Transverse colon (tissue), 4 donors: Measurements from ENCODE around the gene RAB3IL1.

Experiments
- CTCF ChIP-seq, 5 experiments: fragments of 200-600 bp in 3 of 5; fragments of 450-650 bp in 2 of 5; sonication (generic) in 3 of 5; IDR thresholded peaks; 1 replicate in 2 of 5; 2 replicates in 3 of 5; pipeline ENCODE4 v1.5.1; 2016 to 2017; ENCODE audit warnings: antibody characterized with exemption in 5 of 5, inconsistent platforms in 3 of 5, mild to moderate bottlenecking in 2 of 5, moderate library complexity in 1 of 5
- POLR2A ChIP-seq: fragments of 450-650 bp; IDR thresholded peaks from one replicate; pipeline ENCODE4 v1.6.1; 2016; ENCODE audit warnings: antibody characterized with exemption, mild to moderate bottlenecking, moderate library complexity
- POLR2AphosphoS5 ChIP-seq, 3 donors: sonication (generic); formaldehyde crosslinking; IDR thresholded peaks; one replicate each; pipeline ENCODE4 v1.6.1; 2016; ENCODE audit warnings: antibody characterized with exemption in 3 of 3

- TF ChIP-seq POLR2A = no peak
- TF ChIP-seq CTCF (IDR thresholded peaks at IDR 0.05) = no peak
- TF ChIP-seq POLR2AphosphoS5 (IDR thresholded peaks at IDR 0.05) = no peak
Measured at GRCh38 chr11:61895718-61896059, 21.7 kb downstream of the RAB3IL1 start.
